IPS-NIHi7 (cell line): ENCODE results near the gene PRIM1.
"Not testable (repeated sequence)": the region's sequence is repeated elsewhere in the genome, so short reads cannot be mapped to it uniquely, and the experiment has no call there.

Experiments
- DNase-seq: peaks from one replicate; pipeline ENCODE4 v3.0.0; 2012; ENCODE audit warnings: mixed read lengths; ENCODE audit errors: extremely low spot score

Gene PRIM1

GRCh38 chr12:56760460-56760859 is 8.3 kb upstream of the PRIM1 start:
- DNase-seq, result no peak

- DNase-seq, result no peak
These were observed 7.3 kb upstream of the PRIM1 start for GRCh38 chr12:56759263-56759908.

- DNase-seq, result no peak
These were observed 6.7 kb upstream of the PRIM1 start for GRCh38 chr12:56758728-56759262.

- not testable (repeated sequence) for DNase-seq
These were observed 5.8 kb upstream of the PRIM1 start for GRCh38 chr12:56757971-56758370.

- DNase-seq, result no peak
These were observed 1.4 kb upstream of the PRIM1 start for GRCh38 chr12:56753566-56753965.

- DNase-seq, result not testable (repeated sequence)
These were observed 1.5 kb downstream of the PRIM1 start for GRCh38 chr12:56750596-56750995.

GRCh38 chr12:56749853-56750252 is 2.3 kb downstream of the PRIM1 start:
- DNase-seq, result no peak

- no peak for DNase-seq
These were observed 2.8 kb downstream of the PRIM1 start for GRCh38 chr12:56749359-56749758.

- DNase-seq, result no peak
These were observed 23.8 kb downstream of the PRIM1 start for GRCh38 chr12:56728139-56728861.

GRCh38 chr12:56726196-56726675 is 25.9 kb downstream of the PRIM1 start:
- not testable (repeated sequence) for DNase-seq

GRCh38 chr12:56725723-56726102 is 26.4 kb downstream of the PRIM1 start:
- DNase-seq, result no peak

- peak; percentile 99 for DNase-seq
These were observed 27.0 kb downstream of the PRIM1 start, which contains the start of gene NACA for GRCh38 chr12:56724972-56725722. Gene NACA, minus strand, starts transcription at chr12:56725299. Its CDS starts 778 bp downstream, at chr12:56724521.

GRCh38 chr12:56724701-56724971 is 27.5 kb downstream of the PRIM1 start:
- no peak for DNase-seq

GRCh38 chr12:56723889-56724700 is 28.0 kb downstream of the PRIM1 start:
- DNase-seq, result no peak

- DNase-seq, result no peak
These were observed 28.8 kb downstream of the PRIM1 start for GRCh38 chr12:56723352-56723751.

- DNase-seq, result no peak
These were observed 29.3 kb downstream of the PRIM1 start for GRCh38 chr12:56722832-56723231.

- DNase-seq, result no peak
These were observed 30.4 kb downstream of the PRIM1 start for GRCh38 chr12:56721721-56722120.

- DNase-seq, result peak; percentile 49
These were observed 30.9 kb downstream of the PRIM1 start for GRCh38 chr12:56721216-56721615.

GRCh38 chr12:56720731-56721151 is 31.4 kb downstream of the PRIM1 start:
- no peak for DNase-seq

GRCh38 chr12:56719056-56719455 is 33.1 kb downstream of the PRIM1 start:
- DNase-seq, result no peak

GRCh38 chr12:56718636-56719035 is 33.5 kb downstream of the PRIM1 start:
- no peak for DNase-seq

GRCh38 chr12:56718149-56718548 is 34.0 kb downstream of the PRIM1 start:
- no peak for DNase-seq
